GM21723 (cell line): Measurements from ENCODE around the gene CACNB1.
"Not testable (repeated sequence)": the region's sequence is repeated elsewhere in the genome, so short reads cannot be mapped to it uniquely, and the experiment has no call there.

Experiments
- ATAC-seq: cut with Tn5 transposase; IDR thresholded peaks from one replicate; pipeline ENCODE4 v1.9.1; 2021; ENCODE audit warnings: mild to moderate bottlenecking, moderate library complexity; ENCODE audit not compliant: unreplicated experiment

The CACNB1 gene

GRCh38 chr17:39129544-39129943 is 67.9 kb downstream of the CACNB1 start:
- ATAC-seq, result not testable (repeated sequence)

- no peak for ATAC-seq
These were observed 71.0 kb downstream of the CACNB1 start for GRCh38 chr17:39126436-39126835.

GRCh38 chr17:39125143-39125875 is 72.2 kb downstream of the CACNB1 start:
- no peak for ATAC-seq

GRCh38 chr17:39123627-39124026 is 73.8 kb downstream of the CACNB1 start:
- ATAC-seq, result no peak
